HG02870 (cell line): ENCODE data around the gene HPCAL1.
A peak's percentile ranks its signal among the peaks of the same experiment; 100 is the strongest.

Experiments used
- ATAC-seq: cut with Tn5 transposase; IDR thresholded peaks from one replicate; pipeline ENCODE4 v1.9.1; 2021; ENCODE audit warnings: mild to moderate bottlenecking, moderate library complexity; ENCODE audit not compliant: unreplicated experiment

HPCAL1 gene

GRCh38 chr2:10415048-10415447 is 112.3 kb downstream of the HPCAL1 start:
- ATAC-seq, result no peak

DNA sequence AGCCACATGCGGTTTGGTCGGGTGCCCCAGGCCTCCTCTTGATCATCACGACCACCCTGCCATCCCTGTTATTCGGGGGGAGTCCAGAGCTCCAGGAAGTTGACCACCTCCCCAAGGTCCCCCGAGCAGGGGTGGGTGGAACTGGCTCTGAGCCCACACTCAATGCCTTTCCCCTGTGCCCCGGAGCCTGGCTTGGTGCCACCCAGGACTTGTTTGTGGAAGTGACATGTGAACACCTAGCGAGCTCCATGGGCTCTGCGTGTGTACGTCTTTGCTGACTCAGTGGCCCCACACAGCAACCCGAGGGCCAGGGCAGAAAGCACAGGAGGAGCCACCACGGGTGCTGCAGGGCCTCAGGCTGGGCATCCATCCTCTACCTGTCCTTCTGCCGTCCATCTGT is 112.9 kb downstream of the HPCAL1 start:
- no peak for ATAC-seq

DNA sequence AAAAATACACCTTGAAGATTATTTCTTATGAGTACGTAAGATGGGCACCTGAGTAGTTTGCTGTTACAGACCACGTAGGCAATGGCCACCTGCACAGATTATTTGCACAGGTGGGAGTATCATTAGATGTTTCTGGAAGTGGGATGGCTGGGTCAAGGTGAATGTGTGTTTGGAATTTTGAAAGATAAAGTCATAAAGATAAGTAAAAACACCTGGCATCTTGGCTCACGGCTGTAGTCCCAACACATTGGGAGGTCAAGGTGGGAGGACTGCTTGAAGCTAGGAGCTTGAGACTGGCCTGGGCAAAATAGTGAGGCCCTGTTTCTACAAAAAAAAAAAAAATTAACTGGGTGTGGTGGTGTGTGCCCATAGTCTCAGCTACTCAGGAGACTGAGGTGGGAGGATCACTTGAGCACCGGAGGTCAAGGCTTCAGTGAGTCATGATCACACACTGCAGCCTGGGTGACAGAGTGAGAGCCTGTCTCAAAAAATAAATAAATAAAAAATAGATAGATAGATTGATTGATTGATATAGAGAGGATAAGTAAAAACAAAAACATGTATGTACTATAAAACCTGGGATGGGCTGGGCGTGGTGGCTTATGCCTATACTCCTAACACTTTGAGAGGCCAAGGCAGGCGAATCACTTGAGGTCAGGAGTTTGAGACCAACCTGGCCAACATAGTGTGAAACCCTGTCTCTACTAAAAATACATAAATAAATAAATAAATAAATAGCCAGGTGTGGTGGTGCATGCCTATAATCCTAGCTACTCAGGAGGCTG is 115.0 kb downstream of the HPCAL1 start:
- no peak for ATAC-seq

- no peak for ATAC-seq
Observed at GRCh38 chr2:10419553-10420257, 117.0 kb downstream of the HPCAL1 start.

DNA sequence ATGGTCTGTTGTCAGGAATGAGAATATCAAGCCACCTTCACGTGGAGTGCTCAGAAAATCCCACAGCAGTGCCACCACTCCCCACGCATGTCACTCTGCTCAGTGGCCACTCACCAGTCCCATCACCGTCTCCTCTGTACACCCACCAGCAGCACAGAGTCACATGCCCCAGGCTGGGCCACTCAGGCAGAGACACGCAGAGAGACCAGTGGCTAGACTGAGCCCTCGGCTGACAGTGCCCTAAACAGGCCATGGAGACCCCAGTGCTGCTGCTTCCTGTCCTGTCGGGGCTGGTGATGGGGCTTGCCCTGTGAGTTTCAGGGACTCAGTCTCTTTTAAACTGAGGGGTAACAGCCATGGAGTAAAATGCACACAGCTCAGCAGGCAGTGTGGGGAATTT is 119.5 kb downstream of the HPCAL1 start:
- no peak for ATAC-seq

GRCh38 chr2:10422732-10423399 is 120.2 kb downstream of the HPCAL1 start:
- ATAC-seq, result no peak

- ATAC-seq, result no peak
Observed at GRCh38 chr2:10423400-10423774, 120.7 kb downstream of the HPCAL1 start.

DNA sequence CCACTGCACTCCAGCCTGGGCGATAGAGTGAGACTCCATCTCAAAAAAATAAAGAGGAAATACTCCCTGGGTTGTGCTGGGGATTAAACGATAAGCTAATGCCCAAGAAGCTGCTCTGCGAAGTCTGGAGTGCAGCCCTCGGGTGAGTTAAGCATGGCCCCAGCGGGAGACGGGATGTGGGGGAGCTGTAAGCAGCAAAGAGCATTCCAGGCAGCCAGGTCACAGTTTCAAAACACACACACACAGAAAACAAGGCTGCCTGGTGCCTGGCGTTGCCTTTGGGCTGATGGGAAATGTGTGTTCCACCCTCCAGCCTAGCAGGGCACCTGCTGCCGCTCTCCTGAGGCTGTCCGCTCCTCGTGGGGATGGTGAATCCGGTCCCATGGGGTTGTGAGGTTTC is 121.3 kb downstream of the HPCAL1 start:
- no peak for ATAC-seq

DNA sequence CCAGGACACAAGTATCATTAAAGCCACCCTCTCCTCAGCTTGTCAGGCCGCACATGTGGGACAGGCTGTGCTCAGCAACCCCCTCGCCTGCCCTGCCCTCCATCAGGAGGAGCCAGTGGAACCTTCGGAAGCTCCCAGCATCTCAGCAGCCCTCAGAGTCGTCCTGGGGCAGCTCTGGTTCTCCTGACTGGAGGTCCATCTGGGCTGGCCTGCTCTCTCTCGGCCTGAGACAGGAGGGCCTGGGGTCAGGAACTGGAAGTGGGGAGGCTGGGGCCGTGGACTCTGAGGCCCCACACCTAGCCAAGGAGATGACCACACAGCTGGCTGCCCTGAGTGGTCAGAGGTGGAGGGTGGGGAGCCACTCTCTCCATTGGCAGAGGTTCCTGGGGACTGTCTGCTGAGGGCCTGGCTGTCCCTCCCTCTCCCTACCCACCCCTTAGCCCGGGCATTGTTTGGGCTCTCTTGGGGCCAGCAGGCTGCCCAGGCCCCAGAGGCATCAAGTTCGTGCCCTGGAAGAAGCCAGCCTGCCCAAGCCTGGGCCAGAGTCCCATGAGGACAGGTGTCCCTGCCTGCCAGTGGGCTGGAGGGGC is 122.3 kb downstream of the HPCAL1 start:
- ATAC-seq, result no peak

- no peak for ATAC-seq
Observed at GRCh38 chr2:10425699-10426098, 123.0 kb downstream of the HPCAL1 start.

- no peak for ATAC-seq
Observed at GRCh38 chr2:10426726-10427617, 124.3 kb downstream of the HPCAL1 start.

DNA sequence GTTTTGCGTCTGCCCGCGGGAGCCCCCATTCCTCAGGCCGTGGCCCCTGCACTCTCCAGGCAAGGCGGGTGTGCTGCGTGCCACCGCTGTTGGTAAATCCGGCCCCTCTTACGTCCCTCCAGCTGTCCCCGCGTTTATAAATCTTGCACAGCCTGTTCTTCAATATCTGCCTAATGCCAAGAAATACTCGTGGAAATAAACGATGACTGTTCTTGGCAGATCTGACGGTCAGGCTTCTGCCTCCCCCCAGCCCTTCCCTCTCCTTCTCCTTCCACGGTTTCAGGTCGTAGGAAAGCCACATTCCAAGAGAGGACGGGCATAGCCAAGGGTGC is 124.9 kb downstream of the HPCAL1 start:
- no peak for ATAC-seq

DNA sequence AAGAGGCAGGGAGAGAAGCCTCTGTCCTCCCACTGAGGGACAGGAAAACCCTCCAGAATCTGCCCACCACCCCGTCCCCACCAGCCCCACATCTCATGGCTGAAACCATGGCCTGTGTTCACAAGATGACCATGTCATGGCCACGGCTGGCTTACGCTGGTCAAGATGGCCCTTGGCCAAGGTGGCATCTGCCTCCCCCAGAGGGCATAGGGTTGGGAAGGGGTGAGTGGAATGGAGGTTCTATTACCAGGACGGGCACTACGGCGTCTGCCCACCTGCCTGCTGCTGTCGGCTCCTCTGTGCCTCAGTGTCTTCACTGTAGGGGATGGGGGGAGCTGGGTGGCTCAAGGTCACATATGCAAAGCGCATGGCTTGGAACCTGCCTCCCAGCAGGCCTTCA is 125.7 kb downstream of the HPCAL1 start:
- no peak for ATAC-seq

DNA sequence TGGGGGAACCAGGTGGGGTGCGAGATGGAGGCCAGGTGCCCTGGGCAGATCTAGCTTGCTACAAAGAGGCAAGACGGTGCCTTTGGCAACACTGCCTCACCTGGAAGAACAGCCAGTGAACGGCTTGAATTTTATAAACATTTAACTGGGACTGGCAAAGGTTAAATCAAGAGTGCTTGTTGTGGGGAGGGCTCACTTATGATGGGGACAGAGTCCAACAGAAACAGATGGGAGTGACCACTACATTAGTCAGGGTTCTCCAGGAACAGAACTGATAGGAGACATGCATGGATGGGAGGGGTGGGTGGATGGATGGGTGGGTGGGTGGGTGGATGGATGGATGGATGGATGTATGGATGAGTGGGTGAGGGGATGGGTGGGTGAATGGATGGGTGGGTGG is 126.2 kb downstream of the HPCAL1 start:
- no peak for ATAC-seq

GRCh38 chr2:10430886-10431622 is 128.3 kb downstream of the HPCAL1 start:
- ATAC-seq, result no peak

DNA sequence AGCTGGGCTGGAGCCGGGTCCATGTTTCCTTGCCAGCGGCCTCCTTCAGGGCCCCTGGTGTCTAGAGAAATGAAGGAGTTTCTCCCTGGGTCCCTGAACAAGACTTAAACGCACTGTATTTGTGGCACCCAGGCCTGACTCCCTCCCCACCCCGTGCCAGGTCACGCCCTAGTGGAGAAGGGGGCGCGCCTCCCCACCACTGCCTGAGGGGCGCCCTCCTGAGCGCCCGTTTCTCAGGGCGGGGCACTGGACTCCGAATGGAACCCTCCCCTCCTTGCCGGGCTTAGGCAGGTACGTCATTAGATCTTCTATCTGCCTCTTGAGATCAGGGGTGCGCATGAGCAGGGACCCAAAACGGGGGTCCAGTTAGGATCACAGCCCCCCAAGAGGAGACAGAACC is 129.1 kb downstream of the HPCAL1 start:
- ATAC-seq, result no peak

DNA sequence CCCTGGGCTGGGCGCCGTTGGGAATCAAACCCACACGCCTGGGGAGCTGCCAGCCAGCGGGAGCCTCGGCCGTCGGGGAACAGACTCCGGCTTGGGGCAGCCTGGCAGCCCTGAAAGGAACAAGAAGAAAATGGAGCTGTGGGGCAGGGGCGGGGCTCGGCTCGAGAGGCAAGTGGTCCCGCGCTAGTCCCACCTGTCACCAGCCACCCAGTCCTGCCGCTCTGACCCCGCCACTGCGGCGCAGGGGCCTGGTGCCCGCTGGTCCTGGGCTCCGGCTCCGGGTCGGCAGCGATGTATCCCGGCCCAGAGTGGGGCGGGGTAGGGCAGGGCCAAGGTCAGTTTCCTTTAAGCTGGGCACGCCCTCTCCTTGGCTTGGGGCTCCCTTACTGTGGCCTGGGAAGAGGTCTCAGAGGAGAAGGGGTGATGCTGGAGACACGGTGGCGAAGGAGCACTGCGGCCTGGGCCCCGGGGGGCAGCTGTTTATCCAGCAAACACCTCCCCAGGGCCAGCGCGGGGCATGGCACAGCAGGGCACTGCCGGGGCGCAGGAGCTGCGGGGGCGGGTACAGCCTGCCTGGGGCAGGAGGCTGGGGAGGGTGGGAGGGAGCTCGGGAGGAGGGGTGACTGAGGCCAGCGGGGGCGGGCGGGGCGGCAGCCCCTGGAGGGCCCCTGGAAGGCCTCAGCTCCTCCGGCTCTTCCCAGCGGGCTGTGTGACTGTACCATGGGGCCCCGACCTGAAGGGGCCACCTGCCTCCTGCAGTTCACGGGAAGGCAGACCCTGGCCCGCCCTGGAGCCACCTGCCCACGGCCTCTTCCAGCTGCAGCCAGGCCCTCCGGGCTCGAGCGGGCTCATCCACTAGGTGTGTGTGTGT is 129.8 kb downstream of the HPCAL1 start:
- peak; percentile 58 for ATAC-seq

GRCh38 chr2:10433264-10433946 is 130.7 kb downstream of the HPCAL1 start:
- no peak for ATAC-seq
